ENCODE measurements around the gene CCDC78.

GRCh38 chr16:689175-689897 lies 36.9 kb downstream of the CCDC78 start:
- TF ChIP-seq HDGF (IDR thresholded peaks at IDR 0.05; ENCODE audit: borderline replicate concordance), result no peak
- no peak for TF ChIP-seq TARDBP (IDR thresholded peaks at IDR 0.05)
- no peak for TF ChIP-seq FOXM1 (IDR thresholded peaks at IDR 0.05; ENCODE audit: borderline replicate concordance)
- TF ChIP-seq BHLHE40 (IDR thresholded peaks at IDR 0.05; ENCODE audit: borderline replicate concordance), result no peak

Data from HEK293T (cell line).